HG03175 (cell line): ENCODE measurements around the gene MAD1L1.

Experiments used
- ATAC-seq: cut with Tn5 transposase; IDR thresholded peaks from one replicate; pipeline ENCODE4 v1.9.1; 2021; ENCODE audit warnings: mild to moderate bottlenecking, moderate library complexity; ENCODE audit not compliant: unreplicated experiment

Gene MAD1L1

GRCh38 chr7:1909476-1909875 is 323.3 kb downstream of the MAD1L1 start:
- ATAC-seq, result no peak

- no peak for ATAC-seq
These were observed 323.8 kb downstream of the MAD1L1 start for GRCh38 chr7:1908823-1909420.

- ATAC-seq, result no peak
These were observed 324.9 kb downstream of the MAD1L1 start for GRCh38 chr7:1907751-1908365.

- ATAC-seq, result no peak
These were observed 325.6 kb downstream of the MAD1L1 start for GRCh38 chr7:1906988-1907745.

GRCh38 chr7:1906087-1906830 is 326.5 kb downstream of the MAD1L1 start:
- ATAC-seq, result no peak

- ATAC-seq, result no peak
These were observed 330.4 kb downstream of the MAD1L1 start for GRCh38 chr7:1902231-1902855.

- no peak for ATAC-seq
These were observed 331.1 kb downstream of the MAD1L1 start for GRCh38 chr7:1901431-1902210.

GRCh38 chr7:1900847-1901246 is 331.9 kb downstream of the MAD1L1 start:
- ATAC-seq, result no peak

- ATAC-seq, result no peak
These were observed 332.6 kb downstream of the MAD1L1 start for GRCh38 chr7:1899951-1900762.

- no peak for ATAC-seq
These were observed 333.5 kb downstream of the MAD1L1 start for GRCh38 chr7:1899196-1899595.

- no peak for ATAC-seq
These were observed 334.0 kb downstream of the MAD1L1 start for GRCh38 chr7:1898628-1899185.

GRCh38 chr7:1897861-1898627 is 334.7 kb downstream of the MAD1L1 start:
- no peak for ATAC-seq

GRCh38 chr7:1897076-1897860 is 335.5 kb downstream of the MAD1L1 start:
- no peak for ATAC-seq

- ATAC-seq, result no peak
These were observed 336.9 kb downstream of the MAD1L1 start for GRCh38 chr7:1895664-1896515.

- ATAC-seq, result no peak
These were observed 337.7 kb downstream of the MAD1L1 start for GRCh38 chr7:1894906-1895663.

- no peak for ATAC-seq
These were observed 338.3 kb downstream of the MAD1L1 start for GRCh38 chr7:1894313-1894900.
